Measurements from ENCODE around the gene BTBD19.
"Not testable (repeated sequence)": the region's sequence is repeated elsewhere in the genome, so short reads cannot be mapped to it uniquely, and the experiment has no call there.

GRCh38 chr1:44810762-44811105 lies 2.4 kb downstream of the BTBD19 start:
- TF ChIP-seq ZNF274 (IDR thresholded peaks at IDR 0.05; ENCODE audit: low read depth, low read length); YY1 (IDR thresholded peaks at IDR 0.05; ENCODE audit: insufficient read depth, insufficient read length): not testable (repeated sequence)
